PFSK-1 (cell line): ENCODE measurements around the gene RAE1.

Experiments
- FOXP2 ChIP-seq: optimal IDR thresholded peaks from 2 replicates; pipeline ENCODE3; 2011; ENCODE audit warnings: borderline replicate concordance, control low read depth, inconsistent platforms; ENCODE audit not compliant: insufficient read depth; ENCODE audit errors: extremely low read length, extremely low read depth
- POLR2AphosphoS5 ChIP-seq: IDR thresholded peaks from 2 replicates; pipeline ENCODE4 v1.6.1; 2012; ENCODE audit warnings: low read depth, mild to moderate bottlenecking, control low read depth, low read length, moderate library complexity
- SIN3A ChIP-seq: IDR thresholded peaks from 2 replicates; pipeline ENCODE4 v1.6.1; 2012; ENCODE audit warnings: mild to moderate bottlenecking, low read length, moderate library complexity, borderline replicate concordance; ENCODE audit not compliant: insufficient read depth
- TAF1 ChIP-seq: IDR thresholded peaks from 2 replicates; pipeline ENCODE4 v1.6.1; 2012; ENCODE audit warnings: low read length, control low read depth, borderline replicate concordance; ENCODE audit not compliant: insufficient read depth
- TF ChIP-seq, protein P1 (sequence below), 2 experiments: IDR thresholded peaks; 2 replicates each; pipeline versions ENCODE4 v1.6.1 to v1.8.0; 2011 to 2012; ENCODE audit warnings: low read depth in 2 of 2, low read length in 2 of 2, control low read depth in 1 of 2, inconsistent platforms in 1 of 2, mild to moderate bottlenecking in 1 of 2, moderate library complexity in 1 of 2; ENCODE audit not compliant: insufficient read depth in 1 of 2

Gene RAE1

DNA sequence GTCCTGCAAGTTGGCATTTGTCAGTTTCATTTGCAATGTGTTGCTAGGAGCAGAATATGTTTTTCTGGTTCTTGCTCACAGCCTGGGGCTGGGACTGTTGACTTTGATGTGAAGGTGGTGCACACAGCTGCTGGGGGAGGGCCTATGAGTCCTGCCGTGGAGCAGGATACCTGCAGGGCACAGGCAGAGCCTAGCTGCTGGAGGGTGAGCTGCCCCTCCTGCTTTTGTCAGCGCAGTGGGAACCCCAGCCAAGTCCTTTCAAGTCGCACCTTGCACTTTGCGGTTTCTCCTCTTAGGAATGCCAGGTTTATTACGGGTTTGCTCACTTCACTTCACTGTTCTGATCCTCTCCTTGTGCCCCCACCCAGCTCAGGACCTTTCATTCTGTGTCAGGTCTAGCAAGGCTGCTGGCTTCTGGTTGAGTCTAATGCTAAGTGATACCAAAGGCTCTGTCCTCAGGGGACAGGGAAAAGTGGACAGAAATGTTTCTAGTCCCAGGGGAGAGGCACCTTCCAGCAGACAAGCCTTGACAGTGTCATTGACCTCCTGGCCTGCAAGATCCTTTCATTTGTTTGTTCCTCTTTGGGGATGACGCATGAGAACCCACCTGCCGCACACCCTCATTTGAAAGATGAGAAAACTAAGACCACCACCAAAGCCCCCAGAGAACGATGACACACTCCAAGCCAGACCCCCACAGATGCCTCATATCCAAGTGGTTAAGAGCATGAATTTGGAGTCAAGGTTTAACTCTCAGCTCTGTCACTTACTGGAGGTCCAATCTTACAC is 24.2 kb upstream of the RAE1 start:
- TF ChIP-seq SIN3A (no peak), POLR2AphosphoS5 (no peak), FOXP2 (no peak), TAF1 (no peak)
- TF ChIP-seq, protein P1, sequence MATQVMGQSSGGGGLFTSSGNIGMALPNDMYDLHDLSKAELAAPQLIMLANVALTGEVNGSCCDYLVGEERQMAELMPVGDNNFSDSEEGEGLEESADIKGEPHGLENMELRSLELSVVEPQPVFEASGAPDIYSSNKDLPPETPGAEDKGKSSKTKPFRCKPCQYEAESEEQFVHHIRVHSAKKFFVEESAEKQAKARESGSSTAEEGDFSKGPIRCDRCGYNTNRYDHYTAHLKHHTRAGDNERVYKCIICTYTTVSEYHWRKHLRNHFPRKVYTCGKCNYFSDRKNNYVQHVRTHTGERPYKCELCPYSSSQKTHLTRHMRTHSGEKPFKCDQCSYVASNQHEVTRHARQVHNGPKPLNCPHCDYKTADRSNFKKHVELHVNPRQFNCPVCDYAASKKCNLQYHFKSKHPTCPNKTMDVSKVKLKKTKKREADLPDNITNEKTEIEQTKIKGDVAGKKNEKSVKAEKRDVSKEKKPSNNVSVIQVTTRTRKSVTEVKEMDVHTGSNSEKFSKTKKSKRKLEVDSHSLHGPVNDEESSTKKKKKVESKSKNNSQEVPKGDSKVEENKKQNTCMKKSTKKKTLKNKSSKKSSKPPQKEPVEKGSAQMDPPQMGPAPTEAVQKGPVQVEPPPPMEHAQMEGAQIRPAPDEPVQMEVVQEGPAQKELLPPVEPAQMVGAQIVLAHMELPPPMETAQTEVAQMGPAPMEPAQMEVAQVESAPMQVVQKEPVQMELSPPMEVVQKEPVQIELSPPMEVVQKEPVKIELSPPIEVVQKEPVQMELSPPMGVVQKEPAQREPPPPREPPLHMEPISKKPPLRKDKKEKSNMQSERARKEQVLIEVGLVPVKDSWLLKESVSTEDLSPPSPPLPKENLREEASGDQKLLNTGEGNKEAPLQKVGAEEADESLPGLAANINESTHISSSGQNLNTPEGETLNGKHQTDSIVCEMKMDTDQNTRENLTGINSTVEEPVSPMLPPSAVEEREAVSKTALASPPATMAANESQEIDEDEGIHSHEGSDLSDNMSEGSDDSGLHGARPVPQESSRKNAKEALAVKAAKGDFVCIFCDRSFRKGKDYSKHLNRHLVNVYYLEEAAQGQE (IDR thresholded peaks at IDR 0.05; ENCODE audit: insufficient read depth in 1 of 2, low read depth in 2 of 2, low read length in 2 of 2): no peak

DNA sequence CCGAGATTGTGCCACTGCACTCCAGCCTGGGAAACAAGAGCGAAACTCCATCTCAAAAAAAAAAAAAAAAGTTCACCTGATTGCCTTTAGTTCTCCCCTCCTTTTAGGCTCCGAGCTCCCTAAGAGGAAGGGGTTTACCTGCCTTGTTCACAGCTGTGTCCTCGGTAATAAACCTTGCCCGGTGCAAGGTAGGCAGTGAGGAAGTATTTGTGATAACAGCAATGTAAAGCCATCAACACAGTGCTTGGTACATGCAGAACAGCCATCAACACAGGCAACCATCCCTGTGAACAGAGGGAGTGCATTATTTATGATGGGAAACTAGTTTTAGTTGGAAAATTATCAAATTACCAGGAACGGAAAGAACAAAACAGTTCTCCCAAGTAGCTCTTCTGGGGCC is 23.2 kb upstream of the RAE1 start:
- TF ChIP-seq FOXP2: no peak

DNA sequence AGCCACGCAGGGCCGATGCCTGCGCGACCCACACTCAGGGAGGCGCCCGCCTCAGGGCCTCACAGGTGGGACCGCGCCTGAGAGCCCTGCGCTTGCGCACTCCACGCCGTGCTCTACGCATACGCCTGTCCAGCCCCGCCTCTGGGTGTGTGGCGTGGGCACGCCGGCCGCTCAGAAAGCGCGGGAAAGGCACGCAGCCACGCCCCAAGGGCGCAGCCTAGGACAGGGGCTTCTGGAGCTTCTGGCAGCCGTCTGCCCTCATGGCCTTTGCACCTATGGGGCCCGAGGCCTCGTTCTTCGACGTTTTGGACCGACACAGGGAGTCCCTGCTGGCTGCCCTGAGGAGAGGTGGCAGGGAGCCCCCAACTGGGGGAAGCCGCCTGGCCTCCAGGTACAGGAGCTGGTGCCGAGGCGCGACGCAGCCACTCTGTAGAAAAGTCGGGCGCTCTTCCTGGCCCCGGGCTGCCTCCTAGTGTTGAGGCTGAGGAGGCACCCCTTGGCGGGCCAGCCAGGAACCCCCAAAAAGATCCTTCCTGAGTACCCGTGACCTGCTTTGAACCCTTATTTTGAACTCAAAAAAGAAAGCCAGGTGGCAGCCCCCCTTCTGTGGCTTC is 21.3 kb upstream of the RAE1 start, which contains the start of gene SPO11:
Gene SPO11, plus strand, starts transcription at position 196 of the 614 bp plus-strand sequence. Its CDS starts 65 bp downstream, at position 261.
- TF ChIP-seq FOXP2 (no peak), POLR2AphosphoS5 (no peak), TAF1 (no peak), SIN3A (no peak)
- TF ChIP-seq, protein P1 (IDR thresholded peaks at IDR 0.05; ENCODE audit: insufficient read depth in 1 of 2, low read depth in 2 of 2, low read length in 2 of 2): no peak

DNA sequence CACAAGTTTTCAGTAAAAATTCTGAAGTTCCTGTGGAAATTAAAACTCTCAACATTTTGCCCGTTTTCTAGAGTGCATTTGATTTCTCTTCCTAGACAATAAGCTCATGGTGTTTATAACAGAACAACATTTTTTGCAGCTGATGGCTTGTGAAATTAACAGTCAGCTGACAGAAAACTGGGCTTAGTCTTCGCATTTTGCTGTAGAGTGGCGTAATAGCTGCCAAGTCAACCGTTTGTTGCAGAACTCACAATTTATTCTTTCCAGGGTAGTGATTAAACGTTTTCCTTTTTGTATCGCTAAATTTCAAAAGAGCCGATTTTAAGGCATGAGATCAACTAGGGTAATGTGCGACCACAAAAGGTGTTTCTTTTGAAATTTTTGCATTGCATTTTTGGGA is 20.1 kb upstream of the RAE1 start:
- TF ChIP-seq SIN3A (no peak), POLR2AphosphoS5 (no peak), FOXP2 (no peak), TAF1 (no peak)
- TF ChIP-seq, protein P1 (IDR thresholded peaks at IDR 0.05; ENCODE audit: insufficient read depth in 1 of 2, low read depth in 2 of 2, low read length in 2 of 2): no peak

DNA sequence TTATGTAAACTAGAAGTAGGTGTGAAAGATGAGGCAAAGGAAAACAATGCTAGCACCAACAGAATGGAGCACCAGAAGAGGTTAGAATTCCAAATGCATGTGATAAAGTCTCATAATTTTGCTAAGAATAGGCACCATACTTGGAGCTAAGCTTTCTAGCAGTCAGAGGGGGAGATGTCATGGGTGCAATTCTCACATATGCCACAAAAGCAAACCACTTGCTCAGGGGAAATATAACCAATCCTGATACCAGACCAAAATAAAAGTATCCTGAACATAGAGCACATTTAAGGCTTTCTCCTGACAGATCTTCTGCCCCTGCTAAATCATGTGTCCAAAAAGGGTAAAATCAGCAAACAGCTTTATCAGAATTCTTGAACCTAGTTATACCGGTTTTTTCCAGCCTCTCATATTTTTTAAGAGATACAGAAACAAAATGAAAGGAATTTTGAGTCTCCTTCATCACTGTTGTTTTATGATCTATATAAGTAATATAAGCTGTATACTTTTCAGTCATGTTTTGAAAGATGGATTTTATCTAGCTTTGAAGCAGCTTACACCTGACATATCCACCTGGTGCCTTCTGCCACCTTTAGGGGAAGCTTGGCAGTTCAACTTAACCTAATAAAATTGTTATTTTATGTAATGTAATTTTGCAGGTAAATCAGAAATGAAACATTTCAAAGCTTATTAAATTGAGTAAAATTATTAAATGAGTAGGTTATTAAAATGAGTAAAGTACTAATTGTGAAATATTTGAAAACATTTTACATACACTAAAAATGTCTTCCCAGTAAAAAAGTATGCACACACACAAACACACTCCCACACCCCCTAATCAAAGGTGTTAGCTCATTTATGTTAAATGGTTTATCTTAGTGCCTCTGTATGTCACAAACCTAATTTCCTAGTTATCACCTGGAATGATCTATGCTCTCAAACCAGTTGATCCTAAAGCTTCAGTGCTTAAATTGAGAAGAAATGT is 18.7 kb upstream of the RAE1 start:
- TF ChIP-seq, protein P1 (IDR thresholded peaks at IDR 0.05; ENCODE audit: insufficient read depth in 1 of 2, low read depth in 2 of 2, low read length in 2 of 2): no peak
- TF ChIP-seq POLR2AphosphoS5: no peak
- TF ChIP-seq TAF1: no peak
- no peak for TF ChIP-seq FOXP2
- no peak for TF ChIP-seq SIN3A
